ENCODE measurements around the gene INTS14.
A peak's percentile ranks its signal among the peaks of the same experiment; 100 is the strongest.
"Not testable (repeated sequence)": the region's sequence is repeated elsewhere in the genome, so short reads cannot be mapped to it uniquely, and the experiment has no call there.

Gene INTS14

DNA sequence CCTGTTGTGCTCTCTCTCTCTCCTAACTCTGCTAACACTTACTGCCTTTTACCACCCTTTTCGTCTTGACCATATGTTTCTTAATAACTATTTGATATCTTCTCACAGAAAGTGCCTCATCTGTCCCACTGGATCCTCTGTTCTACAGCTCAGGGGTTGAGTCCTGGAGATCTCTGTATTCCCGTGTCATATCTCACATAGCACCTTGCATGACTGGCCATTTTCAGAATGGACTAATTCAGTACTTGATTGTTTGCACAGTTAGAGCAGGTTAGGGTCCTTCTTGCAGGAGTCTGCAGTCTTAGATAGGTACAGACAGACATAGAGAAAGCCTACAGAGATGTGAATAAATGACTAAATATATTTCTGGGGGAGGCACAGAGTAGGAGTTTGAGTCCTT, 59.7 kb downstream of the INTS14 start:
- DNase-seq: no peak
- H3K4me3 ChIP-seq (ENCODE audit: low read depth, low read length): no peak overlapping the region
- in situ Hi-C loops (cut with HindIII; ENCODE audit: low pct_ligation_motif_present, low sequenced_read_pairs): no loop called here
- no peak overlapping the region for H3K27ac ChIP-seq
- TF ChIP-seq, protein P1, sequence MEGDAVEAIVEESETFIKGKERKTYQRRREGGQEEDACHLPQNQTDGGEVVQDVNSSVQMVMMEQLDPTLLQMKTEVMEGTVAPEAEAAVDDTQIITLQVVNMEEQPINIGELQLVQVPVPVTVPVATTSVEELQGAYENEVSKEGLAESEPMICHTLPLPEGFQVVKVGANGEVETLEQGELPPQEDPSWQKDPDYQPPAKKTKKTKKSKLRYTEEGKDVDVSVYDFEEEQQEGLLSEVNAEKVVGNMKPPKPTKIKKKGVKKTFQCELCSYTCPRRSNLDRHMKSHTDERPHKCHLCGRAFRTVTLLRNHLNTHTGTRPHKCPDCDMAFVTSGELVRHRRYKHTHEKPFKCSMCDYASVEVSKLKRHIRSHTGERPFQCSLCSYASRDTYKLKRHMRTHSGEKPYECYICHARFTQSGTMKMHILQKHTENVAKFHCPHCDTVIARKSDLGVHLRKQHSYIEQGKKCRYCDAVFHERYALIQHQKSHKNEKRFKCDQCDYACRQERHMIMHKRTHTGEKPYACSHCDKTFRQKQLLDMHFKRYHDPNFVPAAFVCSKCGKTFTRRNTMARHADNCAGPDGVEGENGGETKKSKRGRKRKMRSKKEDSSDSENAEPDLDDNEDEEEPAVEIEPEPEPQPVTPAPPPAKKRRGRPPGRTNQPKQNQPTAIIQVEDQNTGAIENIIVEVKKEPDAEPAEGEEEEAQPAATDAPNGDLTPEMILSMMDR (IDR thresholded peaks at IDR 0.05; ENCODE audit: low read depth, low read length, missing control alignments): no peak
- H3K27me3 ChIP-seq (replicated peaks): no peaks in the 10 kb centered on the region
- no peaks in the 10 kb centered on the region for H3K36me3 ChIP-seq (replicated peaks)

GRCh38 chr15:65550681-65551098, 60.2 kb downstream of the INTS14 start:
- Histone ChIP-seq H3K27ac (no peak overlapping the region), H3K27me3 (replicated peaks) (no peaks in the 10 kb centered on the region), H3K36me3 (replicated peaks) (no peaks in the 10 kb centered on the region), H3K4me3 (ENCODE audit: low read depth, low read length) (no peak overlapping the region)
- TF ChIP-seq, protein P1 (IDR thresholded peaks at IDR 0.05; ENCODE audit: low read depth, low read length, missing control alignments): no peak
- in situ Hi-C loops (cut with HindIII; ENCODE audit: low pct_ligation_motif_present, low sequenced_read_pairs): no loop called here
- DNase-seq: peak; percentile 49

DNA sequence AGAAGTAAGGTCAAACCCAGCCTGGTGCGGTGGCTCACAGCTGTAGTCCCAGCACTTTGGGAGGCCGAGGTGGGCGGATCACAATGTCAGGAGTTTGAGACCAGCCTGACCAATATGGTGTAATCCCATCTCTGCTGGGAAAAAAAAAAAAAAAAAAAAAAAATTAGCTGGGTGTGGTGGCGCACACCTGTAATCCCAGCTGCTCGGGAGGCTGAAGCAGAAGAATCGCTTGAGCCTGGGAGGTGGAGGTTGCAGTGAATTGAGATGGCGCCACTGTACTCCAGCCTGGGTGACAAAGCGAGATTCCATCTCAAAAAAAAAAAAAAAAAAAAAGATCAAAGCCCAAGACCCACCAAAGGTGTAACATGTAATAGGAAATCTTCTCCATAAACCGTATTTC, 61.6 kb downstream of the INTS14 start:
- H3K4me3 ChIP-seq (ENCODE audit: low read depth, low read length); in situ Hi-C loops (cut with HindIII; ENCODE audit: low pct_ligation_motif_present, low sequenced_read_pairs); H3K36me3 ChIP-seq (replicated peaks); H3K27me3 ChIP-seq (replicated peaks); H3K27ac ChIP-seq; DNase-seq: not testable (repeated sequence)

DNA sequence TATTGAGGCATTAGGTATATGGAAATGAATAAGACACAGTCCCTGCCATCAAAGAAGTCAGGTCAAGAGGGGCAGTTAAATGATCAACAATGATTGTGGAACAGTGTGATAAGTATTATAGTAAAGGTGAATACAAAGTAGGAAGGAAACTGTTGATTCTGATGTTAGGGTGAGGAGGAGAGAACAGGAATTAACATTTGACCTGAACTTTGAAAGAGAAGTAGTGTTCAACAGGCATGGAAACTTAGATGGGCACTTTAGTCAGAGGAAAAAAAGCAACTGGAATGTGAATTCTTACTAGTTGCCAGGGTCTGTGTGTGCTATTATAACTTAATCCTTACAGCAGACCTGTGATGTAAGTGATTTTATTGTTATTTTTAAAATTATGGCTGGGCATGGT, 63.1 kb downstream of the INTS14 start:
- Histone ChIP-seq H3K27me3 (replicated peaks) (no peaks in the 10 kb centered on the region), H3K36me3 (replicated peaks) (no peaks in the 10 kb centered on the region), H3K27ac (no peak overlapping the region), H3K4me3 (ENCODE audit: low read depth, low read length) (no peak overlapping the region)
- no peak for DNase-seq
- in situ Hi-C loops (cut with HindIII; ENCODE audit: low pct_ligation_motif_present, low sequenced_read_pairs): no loop called here
- TF ChIP-seq, protein P1 (IDR thresholded peaks at IDR 0.05; ENCODE audit: low read depth, low read length, missing control alignments): no peak

- H3K27ac ChIP-seq: no peak overlapping the region
- TF ChIP-seq, protein P1 (IDR thresholded peaks at IDR 0.05; ENCODE audit: low read depth, low read length, missing control alignments): no peak
- H3K4me3 ChIP-seq (ENCODE audit: low read depth, low read length): no peak overlapping the region
- no peaks in the 10 kb centered on the region for H3K27me3 ChIP-seq (replicated peaks)
- H3K36me3 ChIP-seq (replicated peaks): no peaks in the 10 kb centered on the region
- in situ Hi-C loops (cut with HindIII; ENCODE audit: low pct_ligation_motif_present, low sequenced_read_pairs): no loop called here
- DNase-seq: no peak
These were observed 69.6 kb downstream of the INTS14 start for GRCh38 chr15:65541231-65541820.

GRCh38 chr15:65540314-65540713, 70.6 kb downstream of the INTS14 start:
- TF ChIP-seq, protein P1 (IDR thresholded peaks at IDR 0.05; ENCODE audit: low read depth, low read length, missing control alignments): no peak
- H3K36me3 ChIP-seq (replicated peaks): no peaks in the 10 kb centered on the region
- DNase-seq: no peak
- H3K4me3 ChIP-seq (ENCODE audit: low read depth, low read length): no peak overlapping the region
- no peak overlapping the region for H3K27ac ChIP-seq
- in situ Hi-C loops (cut with HindIII; ENCODE audit: low pct_ligation_motif_present, low sequenced_read_pairs): no loop called here
- no peaks in the 10 kb centered on the region for H3K27me3 ChIP-seq (replicated peaks)

All from brain microvascular endothelial cell (primary cell).